Posterior vena cava (tissue), 2 donors: ENCODE measurements around the gene PRDM15. TPM values are rescaled to one million over a fixed set of nuclear protein-coding genes. Genes with fewer than 3 reads are reported as not detected.
"Not testable (repeated sequence)": the region's sequence is repeated elsewhere in the genome, so short reads cannot be mapped to it uniquely, and the experiment has no call there.

ENCODE experiments used
- DNase-seq: peaks from one replicate; pipeline ENCODE4 v3.0.0-alpha.2; 2020; ENCODE audit warnings: low spot score
- intact Hi-C, 2 donors: fragments of 100-400 bp; cut with DNase I; formaldehyde crosslinking; loops; one replicate each; pipeline versions ENCODE4 v1.14.1 to v1.14.2; 2022 to 2023
- total RNA-seq, 2 donors: library from RNA; stranded (reverse); fragmentation: NEBNext Ultra II Directional; extraction: Animal tissue kit (Norgen Biotek cat#: 25700); gene quantifications; one replicate each; pipeline ENCODE4 v1.2.1, GENCODE V29; 2021
- donor health status: DM: yes; HTN: yes; CAD: no.
- donor health status: DM: yes; HTN: yes; CAD: no.

The PRDM15 gene
- total RNA-seq, 2 donors from 2014 or later, result 2.9 to 5.0 TPM

- intact Hi-C loops, result no loop called here
Observed at GRCh38 chr21:41801321-41802197, 77.6 kb downstream of the PRDM15 start.

GRCh38 chr21:41800425-41801320 lies 78.5 kb downstream of the PRDM15 start:
- DNase-seq, result no peak
- intact Hi-C loops, result no loop called here

More at GRCh38 chr21:41801321-41802197, 77.6 kb downstream of the PRDM15 start:
- DNase-seq, result no peak

- intact Hi-C loops, result no loop called here
- no peak for DNase-seq
Observed at GRCh38 chr21:41799763-41800162, 79.4 kb downstream of the PRDM15 start.

GRCh38 chr21:41798326-41798725 lies 80.8 kb downstream of the PRDM15 start:
- intact Hi-C loops, result no loop called here
- DNase-seq, result no peak

GRCh38 chr21:41796476-41797080 lies 82.6 kb downstream of the PRDM15 start:
- intact Hi-C loops, result no loop called here
- no peak for DNase-seq

- intact Hi-C loops, result no loop called here
- DNase-seq, result no peak
Observed at GRCh38 chr21:41795726-41796125, 83.4 kb downstream of the PRDM15 start.

GRCh38 chr21:41794600-41794999 lies 84.5 kb downstream of the PRDM15 start:
- DNase-seq, result no peak
- intact Hi-C loops, result no loop called here

- intact Hi-C loops, result no loop called here
Observed at GRCh38 chr21:41792711-41793110, 86.4 kb downstream of the PRDM15 start.

GRCh38 chr21:41786509-41786987 lies 92.6 kb downstream of the PRDM15 start:
- intact Hi-C loops, result no loop called here
- no peak for DNase-seq

More at GRCh38 chr21:41792711-41793110, 86.4 kb downstream of the PRDM15 start:
- no peak for DNase-seq

GRCh38 chr21:41785262-41785661 lies 93.9 kb downstream of the PRDM15 start:
- not testable (repeated sequence) for DNase-seq

GRCh38 chr21:41784456-41785102 lies 94.6 kb downstream of the PRDM15 start:
- intact Hi-C loops, result no loop called here
- no peak for DNase-seq

More at GRCh38 chr21:41785262-41785661, 93.9 kb downstream of the PRDM15 start:
- intact Hi-C loops, result not testable (repeated sequence)

- intact Hi-C loops, result no loop called here
- no peak for DNase-seq
Observed at GRCh38 chr21:41783476-41784180, 95.5 kb downstream of the PRDM15 start.

- intact Hi-C loops, result no loop called here
- DNase-seq, result no peak
Observed at GRCh38 chr21:41781050-41781410, 98.1 kb downstream of the PRDM15 start.

- no peak for DNase-seq
- intact Hi-C loops, result no loop called here
Observed at GRCh38 chr21:41780337-41781049, 98.7 kb downstream of the PRDM15 start.

- DNase-seq, result no peak
- intact Hi-C loops, result loop anchor here (2.0 to 5.0 kb wide), 2 partner anchors 167 kb away; no protein-coding TSS in a partner anchor
Observed at GRCh38 chr21:41779659-41780058, 99.5 kb downstream of the PRDM15 start.

- intact Hi-C loops, result loop anchor here (2.0 to 5.0 kb wide), 2 partner anchors 166 to 167 kb away; no protein-coding TSS in a partner anchor
- no peak for DNase-seq
Observed at GRCh38 chr21:41778930-41779600, 100.1 kb downstream of the PRDM15 start.
